NCI-H526 (cell line): ENCODE results near the gene EGFLAM.

ENCODE experiments used
- DNase-seq, 2 experiments: peaks; one replicate each; lab custom pipeline; 2025; lab: John Stamatoyannopoulos, UW

Gene EGFLAM

DNA sequence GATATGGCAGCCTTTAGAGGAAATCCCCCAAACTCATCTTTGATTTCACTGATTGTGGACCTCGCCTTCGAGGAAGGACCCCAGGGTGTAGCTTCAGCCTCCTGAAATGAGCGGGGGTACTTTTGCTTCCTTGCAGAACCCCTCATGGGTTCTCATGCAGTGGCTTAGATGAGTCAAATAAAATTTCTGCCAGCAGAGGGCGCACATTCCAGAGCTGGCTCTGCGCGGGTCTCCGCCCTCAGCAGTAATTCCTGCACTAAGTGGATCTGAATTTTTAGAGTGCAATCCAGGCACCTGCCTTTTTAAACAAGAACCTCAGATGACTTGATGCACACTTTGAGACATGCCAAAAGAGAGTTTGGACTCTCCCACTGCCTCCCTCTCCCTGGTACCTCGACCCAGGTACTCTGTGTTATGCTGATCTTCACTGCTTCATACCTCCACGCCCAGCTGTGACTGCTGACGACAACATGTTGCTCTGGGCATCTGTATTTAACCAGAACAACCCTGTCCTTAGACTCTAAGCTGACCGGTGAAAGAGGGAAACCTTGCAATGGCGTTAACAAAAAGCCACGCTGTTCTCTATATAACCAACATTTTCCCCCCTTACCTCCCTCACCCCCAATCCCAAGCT, 7.3 kb downstream of the EGFLAM start:
- DNase-seq: peak in 1 of 2 experiments; percentile 83

- DNase-seq: no peak
These were observed 9.0 kb downstream of the EGFLAM start for GRCh38 chr5:38267372-38267771.

GRCh38 chr5:38273626-38274025, 15.3 kb downstream of the EGFLAM start:
- no peak for DNase-seq

- DNase-seq: no peak
These were observed 16.0 kb downstream of the EGFLAM start for GRCh38 chr5:38274370-38274769.

- no peak for DNase-seq
These were observed 26.0 kb downstream of the EGFLAM start for GRCh38 chr5:38284384-38284783.

GRCh38 chr5:38285226-38285625, 26.9 kb downstream of the EGFLAM start:
- no peak for DNase-seq

- DNase-seq: no peak
These were observed 27.6 kb downstream of the EGFLAM start for GRCh38 chr5:38286002-38286401.

DNA sequence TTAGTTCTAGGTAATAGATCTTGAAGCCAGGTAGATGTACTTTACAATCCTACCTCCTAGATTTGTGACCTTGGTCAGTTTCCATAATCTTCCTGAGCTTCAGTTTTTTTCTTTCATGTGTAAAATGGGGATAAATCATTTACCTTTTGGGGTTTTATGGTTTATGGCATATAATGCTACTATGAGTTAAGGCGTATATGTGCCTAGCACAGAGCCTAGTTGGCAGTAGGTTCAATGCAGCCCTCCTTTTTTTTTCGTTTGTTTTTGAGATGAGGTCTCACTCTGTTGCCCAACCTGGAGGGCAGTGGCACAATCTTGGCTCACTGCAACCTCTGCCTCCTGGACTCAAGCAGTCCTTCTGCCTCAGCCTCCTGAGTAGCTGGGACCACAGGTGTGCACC, 28.8 kb downstream of the EGFLAM start:
- DNase-seq: no peak

DNA sequence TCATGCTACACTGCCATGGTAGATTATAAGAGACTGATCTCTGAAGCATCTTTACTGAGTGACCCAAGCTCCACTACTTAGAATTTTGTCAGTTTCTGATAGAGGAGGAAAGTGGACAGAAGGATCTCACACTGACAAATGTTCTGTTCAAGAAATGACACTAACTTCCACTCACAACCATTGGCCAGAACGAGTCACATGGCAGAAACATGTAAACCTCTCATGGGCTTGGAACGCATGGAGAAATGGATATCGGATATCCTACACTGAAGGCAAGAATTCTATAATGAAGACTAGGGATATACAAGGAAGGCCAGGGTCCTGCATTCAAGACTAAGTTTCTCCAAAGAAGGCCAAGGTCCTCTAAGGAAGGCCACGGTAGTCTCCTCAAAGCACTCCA, 31.1 kb downstream of the EGFLAM start:
- no peak for DNase-seq

DNA sequence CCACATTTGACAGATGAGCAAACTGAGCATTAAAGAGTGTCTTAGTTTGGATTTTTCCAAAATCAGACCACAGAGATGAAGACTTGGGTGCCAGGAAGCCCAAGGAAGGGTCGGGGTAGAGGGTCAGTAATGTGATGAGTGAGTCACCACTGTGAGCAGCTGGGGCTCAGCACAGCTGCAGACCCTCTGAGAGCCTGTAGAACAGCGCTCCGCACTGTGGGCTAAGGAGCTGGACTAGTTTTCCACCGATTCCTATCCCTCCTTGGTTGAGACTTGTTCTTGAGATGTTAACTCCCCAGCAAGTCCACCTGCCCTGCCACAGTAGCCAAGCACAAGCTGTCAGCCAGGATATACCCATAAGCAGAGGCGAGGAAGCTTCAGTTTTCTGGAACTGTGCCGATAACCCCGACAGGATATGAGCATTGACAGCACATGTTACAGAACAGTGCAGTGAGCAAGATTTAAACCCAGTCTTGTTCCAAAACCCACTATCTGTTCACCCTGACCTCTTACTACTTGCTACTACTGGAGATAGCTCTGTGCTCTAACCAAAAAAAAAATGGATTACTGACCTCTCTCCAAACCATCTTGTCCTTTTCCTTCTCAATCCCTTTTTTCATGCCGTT, 31.8 kb downstream of the EGFLAM start:
- DNase-seq: no peak

GRCh38 chr5:38291355-38291754, 33.0 kb downstream of the EGFLAM start:
- no peak for DNase-seq

DNA sequence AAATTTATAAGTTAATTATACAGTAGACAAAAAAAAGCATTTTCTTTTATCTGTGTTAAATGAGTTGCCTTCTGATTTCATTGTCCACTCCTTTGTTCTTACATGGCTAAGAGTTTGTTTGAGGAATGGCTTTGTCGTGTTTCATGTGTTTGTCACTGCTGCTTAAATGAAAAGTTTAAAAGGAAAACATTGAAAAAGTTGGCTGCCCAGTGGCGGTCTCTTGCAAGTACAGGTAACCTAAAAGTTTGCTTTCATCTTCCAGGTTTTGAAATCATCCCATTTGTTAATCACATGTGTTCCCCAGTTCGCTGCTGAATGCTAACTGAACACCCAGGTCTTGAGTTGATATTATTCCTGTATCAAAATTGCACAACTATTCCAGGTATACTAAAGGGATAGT, 33.9 kb downstream of the EGFLAM start:
- DNase-seq: no peak

DNA sequence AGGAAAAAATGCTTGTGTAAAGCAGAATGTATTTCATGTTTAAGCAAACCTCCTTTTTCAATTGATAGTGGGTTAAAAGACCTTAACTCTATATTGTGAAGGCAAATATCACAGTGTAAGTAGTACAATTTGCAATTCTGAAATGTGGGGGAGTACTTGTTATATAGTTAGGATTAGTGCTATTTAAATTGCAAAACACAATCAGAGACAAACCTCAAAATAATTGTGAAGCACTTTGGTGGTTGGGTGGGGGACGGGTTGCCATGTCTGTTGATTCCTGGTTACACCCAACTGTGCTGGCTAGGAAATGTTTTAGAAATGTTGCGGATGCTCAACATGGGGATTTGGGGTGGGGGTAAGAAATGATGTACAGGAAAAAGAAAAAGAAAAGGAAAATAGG, 37.4 kb downstream of the EGFLAM start:
- DNase-seq: no peak

GRCh38 chr5:38297830-38298608, 39.7 kb downstream of the EGFLAM start:
- DNase-seq: no peak

DNA sequence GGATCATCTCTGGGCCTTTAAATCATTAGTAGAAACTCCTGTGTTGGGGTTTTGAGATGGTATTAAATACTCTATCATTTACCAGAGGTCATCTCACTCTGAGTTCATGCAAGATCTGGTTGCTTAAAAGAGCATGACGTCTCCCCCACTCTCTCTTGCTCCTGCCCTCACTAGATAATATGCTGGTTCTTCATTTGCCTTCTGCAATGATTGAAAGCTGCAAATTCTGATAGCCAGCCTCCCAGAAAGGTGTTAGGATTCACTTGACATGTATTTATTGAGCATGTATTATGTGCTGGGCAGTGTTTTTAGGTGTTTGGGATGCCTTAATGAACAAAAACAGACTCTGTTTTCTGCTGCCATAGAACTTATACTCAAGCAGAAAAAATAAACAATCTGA, 41.2 kb downstream of the EGFLAM start:
- DNase-seq: no peak

GRCh38 chr5:38305148-38305547, 46.8 kb downstream of the EGFLAM start:
- DNase-seq: no peak

- no peak for DNase-seq
These were observed 49.5 kb downstream of the EGFLAM start for GRCh38 chr5:38307845-38308244.

GRCh38 chr5:38316544-38317224, 58.3 kb downstream of the EGFLAM start:
- DNase-seq: no peak

- no peak for DNase-seq
These were observed 59.5 kb downstream of the EGFLAM start for GRCh38 chr5:38317868-38318267.

DNA sequence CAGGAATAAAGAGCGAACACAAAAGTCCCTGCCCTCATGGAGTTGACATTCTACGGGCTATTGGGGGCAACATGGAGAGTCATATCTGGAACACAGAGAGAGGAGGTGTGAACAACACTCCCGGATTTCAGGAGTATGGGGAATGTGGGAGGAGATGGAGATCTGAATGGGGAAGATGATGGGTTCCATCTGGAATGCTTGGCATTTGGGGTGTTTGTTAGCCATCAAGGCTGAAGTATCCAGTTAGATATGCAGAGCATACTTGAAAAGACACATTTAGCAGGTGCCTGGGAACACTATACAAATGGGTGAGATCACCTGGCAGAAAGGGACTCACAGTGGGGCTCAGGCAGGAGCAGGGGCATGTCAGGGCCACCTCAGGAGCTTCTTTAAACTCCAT, 61.1 kb downstream of the EGFLAM start:
- no peak for DNase-seq

DNA sequence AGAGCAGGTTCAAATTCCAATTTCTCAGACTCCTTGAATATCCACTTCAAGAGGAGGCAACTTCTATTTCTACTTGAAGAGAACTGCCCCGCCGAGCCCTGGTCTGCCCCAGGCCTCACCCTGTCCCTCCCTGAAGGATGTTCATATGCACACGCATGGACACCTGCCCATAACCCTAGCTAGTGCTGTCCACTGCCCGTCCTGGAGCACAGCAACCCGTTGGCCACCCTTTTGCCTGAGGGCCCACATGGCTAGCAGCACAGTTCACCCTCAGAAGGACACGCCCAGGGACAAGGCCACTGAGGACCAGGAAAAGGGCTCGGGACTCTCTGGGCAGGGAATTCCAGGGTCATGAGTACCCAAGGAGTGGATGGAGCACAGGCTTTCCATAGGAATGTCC, 63.6 kb downstream of the EGFLAM start:
- DNase-seq: no peak

- no peak for DNase-seq
These were observed 65.4 kb downstream of the EGFLAM start for GRCh38 chr5:38323645-38324295.
